ENCODE data around the gene DMRT3.

GRCh38 chr9:947985-948384 lies 28.5 kb upstream of the DMRT3 start:
- TF ChIP-seq CTCF (conservative IDR thresholded peaks at IDR 0.05 in 1 of 2, IDR thresholded peaks at IDR 0.05 in 1 of 2; ENCODE audit: low read depth in 1 of 2, low read length in 2 of 2) (no peak), EZH2 (IDR thresholded peaks at IDR 0.05; ENCODE audit: low read length, missing control alignments) (no peak)

All from fibroblast of lung (primary cell).